Tibial nerve (tissue), 4 donors: ENCODE data around the gene TBCD.

Experiments used
- EP300 ChIP-seq, 2 donors: sonication (generic); formaldehyde crosslinking; IDR thresholded peaks; one replicate each; pipeline ENCODE4 v1.6.1; 2017; ENCODE audit warnings: antibody characterized with exemption in 2 of 2, mild to moderate bottlenecking in 1 of 2
- POLR2A ChIP-seq, 2 donors: fragments of 450-650 bp; IDR thresholded peaks; one replicate each; pipeline ENCODE4 v1.6.1; 2017; ENCODE audit warnings: antibody characterized with exemption in 2 of 2, mild to moderate bottlenecking in 2 of 2, moderate library complexity in 2 of 2
- TF ChIP-seq, protein P1 (sequence below), 5 experiments: fragments of 200-600 bp in 3 of 5; fragments of 450-650 bp in 2 of 5; sonication (generic) in 3 of 5; IDR thresholded peaks; one replicate each; pipeline ENCODE4 v1.5.1; 2016 to 2019; ENCODE audit warnings: antibody characterized with exemption in 5 of 5, mild to moderate bottlenecking in 3 of 5, moderate library complexity in 2 of 5

DNA sequence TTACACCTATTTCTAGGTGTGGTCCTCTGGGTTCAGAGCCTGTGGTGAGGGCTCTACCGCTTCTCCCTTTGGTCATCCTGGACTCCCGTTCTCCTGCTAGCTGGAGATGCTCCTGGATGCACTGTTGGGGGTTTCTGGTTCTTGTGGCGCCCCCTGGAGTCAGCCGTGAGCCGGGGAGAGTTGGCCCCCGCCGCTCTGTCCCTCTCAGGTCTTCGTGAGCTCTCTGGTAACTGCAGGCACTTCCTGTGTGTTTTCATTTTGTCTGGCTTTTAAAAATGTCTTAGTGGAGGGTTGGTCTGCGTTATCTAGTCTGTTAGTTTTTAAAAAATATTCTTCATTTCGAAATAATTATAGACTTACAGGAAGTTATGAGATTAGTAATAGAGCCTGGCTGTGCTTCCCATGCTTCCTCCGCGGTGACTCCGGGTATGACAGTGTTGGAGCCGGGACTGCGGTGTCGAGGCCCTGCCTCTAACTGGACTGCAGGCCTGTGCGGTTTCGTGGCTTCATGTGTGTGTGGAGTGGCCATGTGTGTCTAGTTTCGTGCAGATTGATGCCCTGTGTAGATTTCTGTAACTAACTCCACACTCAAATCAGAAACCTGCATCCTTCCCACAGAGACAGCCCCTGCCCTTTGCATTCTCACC, 166.0 kb downstream of the TBCD start:
- TF ChIP-seq, protein P1, sequence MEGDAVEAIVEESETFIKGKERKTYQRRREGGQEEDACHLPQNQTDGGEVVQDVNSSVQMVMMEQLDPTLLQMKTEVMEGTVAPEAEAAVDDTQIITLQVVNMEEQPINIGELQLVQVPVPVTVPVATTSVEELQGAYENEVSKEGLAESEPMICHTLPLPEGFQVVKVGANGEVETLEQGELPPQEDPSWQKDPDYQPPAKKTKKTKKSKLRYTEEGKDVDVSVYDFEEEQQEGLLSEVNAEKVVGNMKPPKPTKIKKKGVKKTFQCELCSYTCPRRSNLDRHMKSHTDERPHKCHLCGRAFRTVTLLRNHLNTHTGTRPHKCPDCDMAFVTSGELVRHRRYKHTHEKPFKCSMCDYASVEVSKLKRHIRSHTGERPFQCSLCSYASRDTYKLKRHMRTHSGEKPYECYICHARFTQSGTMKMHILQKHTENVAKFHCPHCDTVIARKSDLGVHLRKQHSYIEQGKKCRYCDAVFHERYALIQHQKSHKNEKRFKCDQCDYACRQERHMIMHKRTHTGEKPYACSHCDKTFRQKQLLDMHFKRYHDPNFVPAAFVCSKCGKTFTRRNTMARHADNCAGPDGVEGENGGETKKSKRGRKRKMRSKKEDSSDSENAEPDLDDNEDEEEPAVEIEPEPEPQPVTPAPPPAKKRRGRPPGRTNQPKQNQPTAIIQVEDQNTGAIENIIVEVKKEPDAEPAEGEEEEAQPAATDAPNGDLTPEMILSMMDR (IDR thresholded peaks at IDR 0.05): peak in 2 of 5 experiments; percentile 23 to 28
- TF ChIP-seq POLR2A (IDR thresholded peaks at IDR 0.05) (no peak), EP300 (IDR thresholded peaks at IDR 0.05) (no peak)
